SK-N-SH treated with all-trans-retinoic acid at 6 μM for 48 hours (cell line): ENCODE results near the gene CTNNA3.

ENCODE experiments used
- ARNTL ChIP-seq: fragments of 450-650 bp; formaldehyde crosslinking; IDR thresholded peaks from 2 replicates; pipeline ENCODE4 v1.5.0; 2020; ENCODE audit warnings: low read depth, mild to moderate bottlenecking, moderate library complexity, borderline replicate concordance
- BACH2 ChIP-seq: fragments of 250-450 bp; sonication (Bioruptor Pico); IDR thresholded peaks from 2 replicates; pipeline ENCODE4 v1.9.0; 2021; ENCODE audit warnings: mild to moderate bottlenecking, borderline replicate concordance
- CSDC2 ChIP-seq: fragments of 250-450 bp; sonication (Bioruptor Pico); IDR thresholded peaks from 2 replicates; pipeline ENCODE4 v1.5.0; 2020; ENCODE audit warnings: mild to moderate bottlenecking, moderate library complexity
- SNAI2 ChIP-seq: fragments of 250-450 bp; sonication (Bioruptor Pico); IDR thresholded peaks from 2 replicates; pipeline ENCODE4 v1.5.0; 2020; ENCODE audit warnings: mild to moderate bottlenecking, moderate library complexity
- ZC3H10 ChIP-seq: fragments of 250-450 bp; sonication (Bioruptor Pico); IDR thresholded peaks from 2 replicates; pipeline ENCODE4 v1.5.1; 2021; ENCODE audit warnings: mild to moderate bottlenecking, moderate library complexity
- ZFP30 ChIP-seq: fragments of 450-650 bp; formaldehyde crosslinking; IDR thresholded peaks from 2 replicates; pipeline ENCODE4 v1.5.0; 2022; ENCODE audit warnings: mild to moderate bottlenecking, moderate library complexity
- TF ChIP-seq, protein P1 (sequence below): fragments of 250-450 bp; sonication (Bioruptor Pico); IDR thresholded peaks from 2 replicates; pipeline ENCODE4 v1.5.1; 2020; ENCODE audit warnings: low read depth, mild to moderate bottlenecking, moderate library complexity
- TF ChIP-seq, protein P2 (sequence below): fragments of 250-450 bp; sonication (Bioruptor Pico); IDR thresholded peaks from 2 replicates; pipeline ENCODE4 v1.8.0; 2021; ENCODE audit warnings: low read depth, mild to moderate bottlenecking, moderate library complexity, borderline replicate concordance

GRCh38 chr10:66940965-66941364 is 755.0 kb downstream of the CTNNA3 start:
- TF ChIP-seq ZFP30 (CRISPR knock-in tag) (no peak), ARNTL (CRISPR knock-in tag) (no peak), BACH2 (CRISPR knock-in tag) (no peak), CSDC2 (CRISPR knock-in tag) (no peak), ZC3H10 (CRISPR knock-in tag) (no peak), SNAI2 (CRISPR knock-in tag) (no peak)
- TF ChIP-seq, protein P1, sequence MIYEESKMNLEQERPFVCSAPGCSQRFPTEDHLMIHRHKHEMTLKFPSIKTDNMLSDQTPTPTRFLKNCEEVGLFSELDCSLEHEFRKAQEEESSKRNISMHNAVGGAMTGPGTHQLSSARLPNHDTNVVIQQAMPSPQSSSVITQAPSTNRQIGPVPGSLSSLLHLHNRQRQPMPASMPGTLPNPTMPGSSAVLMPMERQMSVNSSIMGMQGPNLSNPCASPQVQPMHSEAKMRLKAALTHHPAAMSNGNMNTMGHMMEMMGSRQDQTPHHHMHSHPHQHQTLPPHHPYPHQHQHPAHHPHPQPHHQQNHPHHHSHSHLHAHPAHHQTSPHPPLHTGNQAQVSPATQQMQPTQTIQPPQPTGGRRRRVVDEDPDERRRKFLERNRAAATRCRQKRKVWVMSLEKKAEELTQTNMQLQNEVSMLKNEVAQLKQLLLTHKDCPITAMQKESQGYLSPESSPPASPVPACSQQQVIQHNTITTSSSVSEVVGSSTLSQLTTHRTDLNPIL: no peak
- TF ChIP-seq, protein P2, sequence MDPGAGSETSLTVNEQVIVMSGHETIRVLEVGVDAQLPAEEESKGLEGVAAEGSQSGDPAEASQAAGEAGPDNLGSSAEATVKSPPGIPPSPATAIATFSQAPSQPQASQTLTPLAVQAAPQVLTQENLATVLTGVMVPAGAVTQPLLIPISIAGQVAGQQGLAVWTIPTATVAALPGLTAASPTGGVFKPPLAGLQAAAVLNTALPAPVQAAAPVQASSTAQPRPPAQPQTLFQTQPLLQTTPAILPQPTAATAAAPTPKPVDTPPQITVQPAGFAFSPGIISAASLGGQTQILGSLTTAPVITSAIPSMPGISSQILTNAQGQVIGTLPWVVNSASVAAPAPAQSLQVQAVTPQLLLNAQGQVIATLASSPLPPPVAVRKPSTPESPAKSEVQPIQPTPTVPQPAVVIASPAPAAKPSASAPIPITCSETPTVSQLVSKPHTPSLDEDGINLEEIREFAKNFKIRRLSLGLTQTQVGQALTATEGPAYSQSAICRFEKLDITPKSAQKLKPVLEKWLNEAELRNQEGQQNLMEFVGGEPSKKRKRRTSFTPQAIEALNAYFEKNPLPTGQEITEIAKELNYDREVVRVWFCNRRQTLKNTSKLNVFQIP (CRISPR knock-in tag): no peak
